Skeletal muscle satellite cell (primary cell): Measurements from ENCODE around the gene ADAP2.
"Not testable (repeated sequence)": the region's sequence is repeated elsewhere in the genome, so short reads cannot be mapped to it uniquely, and the experiment has no call there.

ENCODE experiments used
- H3K27me3 ChIP-seq: 2 replicates; pipeline ENCODE4 v1.7.0; 2013; ENCODE audit warnings: low read length; ENCODE audit not compliant: control insufficient read depth, insufficient read depth
- H3K36me3 ChIP-seq: 2 replicates; pipeline ENCODE4 v1.7.0; 2013; ENCODE audit warnings: mild to moderate bottlenecking, control low read depth, low read length; ENCODE audit not compliant: insufficient read depth
- H3K4me1 ChIP-seq: 2 replicates; pipeline ENCODE4 v1.7.0; 2013; ENCODE audit warnings: low read length; ENCODE audit not compliant: control insufficient read depth, insufficient read depth
- H3K4me2 ChIP-seq: 2 replicates; pipeline ENCODE4 v1.7.0; 2013; ENCODE audit warnings: mild to moderate bottlenecking, low read length
- H3K4me3 ChIP-seq: 2 replicates; pipeline ENCODE4 v1.7.0; 2013; ENCODE audit warnings: low read length
- H3K9ac ChIP-seq: 2 replicates; pipeline ENCODE4 v1.7.0; 2013; ENCODE audit warnings: mild to moderate bottlenecking, low read depth, low read length, moderate library complexity
- H3K9me3 ChIP-seq: replicated peaks from 2 replicates; pipeline ENCODE4 v1.7.0; 2013; ENCODE audit warnings: mild to moderate bottlenecking, control low read depth, low read length

The ADAP2 gene

GRCh38 chr17:30917050-30917449, 4.7 kb upstream of the ADAP2 start:
- H3K27me3 ChIP-seq = peaks cover 36% of the 10 kb centered on the region
- H3K36me3 ChIP-seq = no peaks in the 10 kb centered on the region
- H3K4me2 ChIP-seq = no peak overlapping the region
- H3K4me1 ChIP-seq = peaks cover 2% of the 10 kb centered on the region
- no peak overlapping the region for H3K9ac ChIP-seq
- no peak overlapping the region for H3K4me3 ChIP-seq
- H3K9me3 ChIP-seq = no peaks in the 10 kb centered on the region

GRCh38 chr17:30920282-30920681, 1.5 kb upstream of the ADAP2 start:
- H3K27me3 ChIP-seq = peaks cover 61% of the 10 kb centered on the region
- H3K36me3 ChIP-seq = no peaks in the 10 kb centered on the region
- no peak overlapping the region for H3K4me3 ChIP-seq
- H3K4me1 ChIP-seq = peaks cover 10% of the 10 kb centered on the region
- no peak overlapping the region for H3K4me2 ChIP-seq
- no peak overlapping the region for H3K9ac ChIP-seq
- H3K9me3 ChIP-seq = no peaks in the 10 kb centered on the region

GRCh38 chr17:30920683-30921543, 832 bp upstream of the ADAP2 start:
- no peaks in the 10 kb centered on the region for H3K36me3 ChIP-seq
- no peak overlapping the region for H3K4me3 ChIP-seq
- H3K4me2 ChIP-seq = no peak overlapping the region
- no peak overlapping the region for H3K9ac ChIP-seq
- H3K27me3 ChIP-seq = peaks cover 57% of the 10 kb centered on the region
- H3K9me3 ChIP-seq = no peaks in the 10 kb centered on the region
- peaks cover 10% of the 10 kb centered on the region for H3K4me1 ChIP-seq

GRCh38 chr17:30922235-30923030, 688 bp downstream of the ADAP2 start:
- Histone ChIP-seq H3K36me3 (no peaks in the 10 kb centered on the region), H3K9me3 (no peaks in the 10 kb centered on the region), H3K4me1 (peaks cover 10% of the 10 kb centered on the region), H3K27me3 (peaks cover 68% of the 10 kb centered on the region), H3K9ac (no peak overlapping the region), H3K4me2 (peak overlapping the region; percentile 67), H3K4me3 (peak overlapping the region; percentile 12)

GRCh38 chr17:30924341-30924740, 2.6 kb downstream of the ADAP2 start:
- Histone ChIP-seq H3K4me2 (no peak overlapping the region), H3K4me1 (peaks cover 10% of the 10 kb centered on the region), H3K36me3 (no peaks in the 10 kb centered on the region), H3K9ac (no peak overlapping the region), H3K9me3 (no peaks in the 10 kb centered on the region), H3K4me3 (no peak overlapping the region), H3K27me3 (peaks cover 61% of the 10 kb centered on the region)

GRCh38 chr17:30926516-30926915, 4.8 kb downstream of the ADAP2 start:
- peaks cover 60% of the 10 kb centered on the region for H3K27me3 ChIP-seq
- H3K9ac ChIP-seq = no peak overlapping the region
- H3K9me3 ChIP-seq = no peaks in the 10 kb centered on the region
- no peak overlapping the region for H3K4me3 ChIP-seq
- no peaks in the 10 kb centered on the region for H3K36me3 ChIP-seq
- H3K4me2 ChIP-seq = no peak overlapping the region
- peaks cover 10% of the 10 kb centered on the region for H3K4me1 ChIP-seq

GRCh38 chr17:30927756-30928155, 6.0 kb downstream of the ADAP2 start:
- Histone ChIP-seq H3K36me3 (no peaks in the 10 kb centered on the region), H3K4me1 (peaks cover under 1% of the 10 kb centered on the region), H3K9ac (no peak overlapping the region), H3K27me3 (peaks cover 48% of the 10 kb centered on the region), H3K4me2 (no peak overlapping the region), H3K9me3 (no peaks in the 10 kb centered on the region), H3K4me3 (no peak overlapping the region)

- H3K4me3 ChIP-seq = no peak overlapping the region
- no peak overlapping the region for H3K9ac ChIP-seq
- H3K27me3 ChIP-seq = peaks cover 44% of the 10 kb centered on the region
- no peaks in the 10 kb centered on the region for H3K9me3 ChIP-seq
- no peaks in the 10 kb centered on the region for H3K36me3 ChIP-seq
- H3K4me1 ChIP-seq = no peaks in the 10 kb centered on the region
- no peak overlapping the region for H3K4me2 ChIP-seq
Observed at GRCh38 chr17:30928584-30928983, 6.8 kb downstream of the ADAP2 start.

GRCh38 chr17:30929081-30929633, 7.4 kb downstream of the ADAP2 start:
- Histone ChIP-seq H3K27me3 (peaks cover 43% of the 10 kb centered on the region), H3K9me3 (no peaks in the 10 kb centered on the region), H3K9ac (no peak overlapping the region), H3K4me3 (no peak overlapping the region), H3K36me3 (no peaks in the 10 kb centered on the region), H3K4me2 (no peak overlapping the region), H3K4me1 (no peaks in the 10 kb centered on the region)

GRCh38 chr17:30929861-30930260, 8.1 kb downstream of the ADAP2 start:
- not testable (repeated sequence) for H3K4me3 ChIP-seq, H3K4me2 ChIP-seq, H3K9me3 ChIP-seq, H3K4me1 ChIP-seq, H3K9ac ChIP-seq, H3K36me3 ChIP-seq
- peaks cover 37% of the 10 kb centered on the region for H3K27me3 ChIP-seq

GRCh38 chr17:30930495-30930894, 8.8 kb downstream of the ADAP2 start:
- Histone ChIP-seq H3K4me3 (no peak overlapping the region), H3K36me3 (no peaks in the 10 kb centered on the region), H3K9ac (no peak overlapping the region), H3K4me2 (no peak overlapping the region), H3K9me3 (no peaks in the 10 kb centered on the region), H3K27me3 (peaks cover 37% of the 10 kb centered on the region), H3K4me1 (no peaks in the 10 kb centered on the region)
